ENCODE data around the gene TBCB.

DNA sequence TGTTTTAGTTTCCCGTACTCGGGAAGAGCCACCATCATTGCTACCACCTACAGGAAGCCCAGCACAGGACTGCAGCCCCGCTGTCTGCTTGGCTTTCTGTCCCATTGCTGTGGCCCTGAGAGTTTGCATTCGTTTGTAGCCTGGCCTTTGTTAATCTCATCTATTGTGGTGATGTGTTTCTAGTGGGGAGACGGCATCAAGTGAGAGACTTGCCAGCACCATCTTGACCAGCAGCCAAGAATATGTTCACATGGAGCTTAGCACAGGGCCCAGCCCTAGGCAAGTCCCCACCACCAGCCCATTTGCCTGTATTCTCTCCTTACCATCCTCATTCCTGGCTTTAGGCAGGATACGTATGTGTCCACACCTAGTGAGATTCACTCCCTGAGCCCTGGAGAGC is 21.6 kb upstream of the TBCB start:
- TF ChIP-seq CTCF (IDR thresholded peaks at IDR 0.05) (no peak), POLR2A (IDR thresholded peaks at IDR 0.05) (no peak)

Data from lower leg skin (tissue), 3 donors.